Measurements from ENCODE around the gene CLIP3.

GRCh38 chr19:36001605-36002004, 31.1 kb downstream of the CLIP3 start:
- TF ChIP-seq CTCF (IDR thresholded peaks at IDR 0.05) = no peak
- no peak for TF ChIP-seq POLR2A (IDR thresholded peaks at IDR 0.05)
